Measurements from ENCODE around the gene EFL1.
"Not testable (repeated sequence)": the region's sequence is repeated elsewhere in the genome, so short reads cannot be mapped to it uniquely, and the experiment has no call there.

The EFL1 gene

DNA sequence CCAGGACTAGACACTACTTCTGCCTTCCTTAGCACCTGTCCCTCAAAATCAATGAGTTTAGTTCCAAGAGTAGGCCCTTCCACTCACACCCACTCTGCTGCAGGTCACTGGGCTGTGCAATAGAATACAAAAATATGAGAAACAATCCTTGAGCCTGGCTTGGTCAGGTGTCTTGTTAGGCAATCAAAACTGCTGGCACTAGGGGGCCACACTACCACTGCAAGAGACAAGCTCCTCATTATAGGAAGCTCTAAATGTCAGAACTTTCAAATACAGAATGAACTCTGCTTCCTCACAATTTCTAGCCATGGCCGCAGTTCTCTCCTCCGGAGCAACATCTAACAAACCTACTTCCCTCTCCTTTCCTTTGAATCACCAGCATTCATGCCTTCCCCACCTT, 41.0 kb downstream of the EFL1 start:
- H3K4me1 ChIP-seq (ENCODE audit: control insufficient read depth, insufficient read depth, low read length); H3K9ac ChIP-seq (ENCODE audit: low read length); H3K27me3 ChIP-seq (ENCODE audit: control insufficient read depth, insufficient read depth, low read length); H3K27ac ChIP-seq (ENCODE audit: low read depth, low read length); H3K36me3 ChIP-seq (ENCODE audit: control insufficient read depth, insufficient read depth, low read length); H3K4me3 ChIP-seq (ENCODE audit: low read length): not testable (repeated sequence)

DNA sequence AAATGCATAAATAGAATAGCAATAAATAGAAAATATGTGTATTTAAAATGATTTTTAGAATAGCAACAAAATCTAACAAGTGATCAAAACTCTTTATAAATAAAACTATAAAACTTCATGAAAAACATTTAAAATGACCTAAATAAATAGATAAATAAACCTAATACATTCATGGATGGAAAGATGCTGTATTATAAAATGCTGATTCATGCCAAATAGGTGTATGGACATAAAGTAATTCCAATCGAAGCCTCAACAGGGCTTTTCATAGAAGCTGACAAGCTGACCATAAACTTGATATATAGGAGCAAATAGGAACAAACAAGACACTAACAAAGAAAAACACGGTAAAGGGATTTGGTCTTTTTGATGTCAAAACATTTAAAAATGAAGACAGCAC, 46.4 kb downstream of the EFL1 start:
- not testable (repeated sequence) for H3K4me1 ChIP-seq (ENCODE audit: control insufficient read depth, insufficient read depth, low read length); H3K27ac ChIP-seq (ENCODE audit: low read depth, low read length); H3K9ac ChIP-seq (ENCODE audit: low read length); H3K27me3 ChIP-seq (ENCODE audit: control insufficient read depth, insufficient read depth, low read length); H3K36me3 ChIP-seq (ENCODE audit: control insufficient read depth, insufficient read depth, low read length); H3K4me3 ChIP-seq (ENCODE audit: low read length)

DNA sequence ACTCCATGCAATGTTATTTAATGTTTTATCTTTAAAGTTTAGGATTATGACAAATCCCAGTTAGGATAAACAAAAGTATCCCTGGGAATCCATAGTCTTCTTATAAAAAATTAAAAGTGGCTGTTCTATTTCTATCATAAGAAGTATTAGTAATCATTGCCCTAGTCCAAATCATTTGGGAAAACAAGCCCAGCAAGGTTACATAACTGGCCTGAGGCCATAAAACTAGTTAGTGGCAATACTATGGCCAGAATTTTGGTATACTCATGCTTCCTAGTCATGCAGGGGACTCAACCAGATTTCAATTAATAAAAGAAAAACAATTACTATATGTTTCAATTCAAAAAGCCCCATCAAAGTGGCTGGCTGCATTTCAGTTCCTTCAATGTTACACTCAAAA, 50.3 kb downstream of the EFL1 start:
- H3K27ac ChIP-seq (ENCODE audit: low read depth, low read length); H3K9ac ChIP-seq (ENCODE audit: low read length); H3K4me3 ChIP-seq (ENCODE audit: low read length); H3K4me1 ChIP-seq (ENCODE audit: control insufficient read depth, insufficient read depth, low read length); H3K27me3 ChIP-seq (ENCODE audit: control insufficient read depth, insufficient read depth, low read length); H3K36me3 ChIP-seq (ENCODE audit: control insufficient read depth, insufficient read depth, low read length): not testable (repeated sequence)

DNA sequence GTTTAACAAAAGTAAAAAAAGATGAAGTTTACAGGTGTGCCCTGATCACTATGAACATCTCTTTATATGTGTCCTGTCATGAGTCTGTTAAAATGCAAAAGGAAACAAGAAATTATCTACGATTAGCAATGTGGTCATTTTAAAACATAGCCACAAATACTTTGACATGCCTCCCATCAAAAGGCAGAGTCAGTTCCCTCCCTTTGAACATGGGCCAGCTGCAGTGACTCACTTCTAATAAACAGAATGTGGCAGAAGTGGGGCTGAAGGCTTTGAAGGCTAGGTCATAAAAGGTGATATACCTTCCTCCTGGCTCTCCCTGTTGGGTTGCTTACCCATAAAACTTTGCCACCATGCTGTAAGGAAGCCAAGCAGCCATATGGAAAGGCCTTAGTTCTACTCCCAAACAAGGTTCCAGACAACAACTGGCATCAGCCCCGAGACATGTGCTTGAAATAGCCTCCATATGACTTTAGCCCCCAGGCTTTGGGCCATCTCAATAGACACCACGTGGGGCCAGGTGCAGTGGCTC, 52.4 kb downstream of the EFL1 start:
- not testable (repeated sequence) for H3K4me3 ChIP-seq (ENCODE audit: low read length); H3K4me1 ChIP-seq (ENCODE audit: control insufficient read depth, insufficient read depth, low read length); H3K36me3 ChIP-seq (ENCODE audit: control insufficient read depth, insufficient read depth, low read length); H3K9ac ChIP-seq (ENCODE audit: low read length); H3K27ac ChIP-seq (ENCODE audit: low read depth, low read length); H3K27me3 ChIP-seq (ENCODE audit: control insufficient read depth, insufficient read depth, low read length)

DNA sequence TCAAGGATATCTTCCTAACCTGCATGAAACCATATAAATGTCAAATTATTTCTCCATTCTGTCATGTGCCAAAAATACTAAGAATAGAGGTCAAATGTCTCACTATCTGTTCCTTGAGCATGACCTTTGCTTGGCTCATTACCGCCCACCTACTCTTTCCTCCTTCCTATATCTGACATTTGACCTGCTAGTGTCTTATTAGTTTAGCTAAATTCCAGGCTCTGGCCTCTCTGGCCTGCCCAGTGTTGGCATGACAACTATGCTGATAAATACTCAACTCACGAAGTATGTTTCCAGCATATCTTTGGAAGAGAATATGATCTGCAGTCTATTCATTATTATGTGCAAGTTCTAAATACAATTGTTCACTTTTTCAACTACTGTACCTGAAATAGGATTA, 58.0 kb downstream of the EFL1 start:
- not testable (repeated sequence) for H3K27ac ChIP-seq (ENCODE audit: low read depth, low read length); H3K36me3 ChIP-seq (ENCODE audit: control insufficient read depth, insufficient read depth, low read length); H3K27me3 ChIP-seq (ENCODE audit: control insufficient read depth, insufficient read depth, low read length); H3K9ac ChIP-seq (ENCODE audit: low read length); H3K4me1 ChIP-seq (ENCODE audit: control insufficient read depth, insufficient read depth, low read length); H3K4me3 ChIP-seq (ENCODE audit: low read length)

DNA sequence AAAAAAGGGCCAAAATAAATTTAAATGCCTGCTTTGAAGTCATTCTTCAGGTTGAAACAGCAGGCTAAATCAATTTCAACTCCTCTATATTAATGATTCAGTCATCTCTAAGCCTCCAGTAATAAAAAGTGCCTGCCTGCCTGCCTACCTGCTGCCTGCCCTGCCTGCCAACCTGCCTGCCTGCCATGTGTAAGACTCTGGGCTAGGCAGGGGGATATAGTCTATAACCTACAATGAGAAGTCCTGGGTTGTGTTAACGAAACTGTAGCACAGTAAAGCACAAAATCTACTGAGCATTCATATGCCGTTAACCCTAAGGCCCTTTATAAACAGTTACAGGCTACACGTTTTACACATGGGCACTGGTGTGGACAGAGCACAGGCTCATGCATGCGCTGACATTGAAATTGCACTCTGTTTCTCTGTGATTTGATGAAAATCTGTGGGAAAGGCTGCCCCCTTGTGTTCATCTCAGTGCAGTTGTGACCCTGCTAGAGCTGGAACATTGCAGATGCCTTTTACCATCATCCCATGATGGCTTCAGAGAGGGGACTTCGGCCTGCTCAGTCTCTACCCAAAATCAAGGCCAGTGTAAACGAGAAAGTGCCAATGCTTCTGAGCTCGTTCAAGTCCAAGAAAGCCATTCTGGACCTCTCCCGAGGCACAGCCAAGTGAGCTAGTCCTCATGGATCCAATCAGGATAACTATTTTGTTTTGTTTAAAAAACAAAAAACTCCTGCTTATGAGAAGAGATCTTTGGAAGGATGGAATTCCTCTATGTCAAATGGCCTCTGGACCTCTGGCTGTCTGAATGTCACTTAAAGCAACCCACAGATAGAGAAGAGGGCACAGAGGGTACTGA, 64.6 kb downstream of the EFL1 start:
- H3K9ac ChIP-seq (ENCODE audit: low read length) = no peak overlapping the region
- no peak overlapping the region for H3K4me3 ChIP-seq (ENCODE audit: low read length)
- H3K36me3 ChIP-seq (ENCODE audit: control insufficient read depth, insufficient read depth, low read length) = no peaks in the 10 kb centered on the region
- H3K27ac ChIP-seq (ENCODE audit: low read depth, low read length) = no peak overlapping the region
- no peaks in the 10 kb centered on the region for H3K27me3 ChIP-seq (ENCODE audit: control insufficient read depth, insufficient read depth, low read length)
- H3K4me1 ChIP-seq (ENCODE audit: control insufficient read depth, insufficient read depth, low read length) = no peaks in the 10 kb centered on the region

DNA sequence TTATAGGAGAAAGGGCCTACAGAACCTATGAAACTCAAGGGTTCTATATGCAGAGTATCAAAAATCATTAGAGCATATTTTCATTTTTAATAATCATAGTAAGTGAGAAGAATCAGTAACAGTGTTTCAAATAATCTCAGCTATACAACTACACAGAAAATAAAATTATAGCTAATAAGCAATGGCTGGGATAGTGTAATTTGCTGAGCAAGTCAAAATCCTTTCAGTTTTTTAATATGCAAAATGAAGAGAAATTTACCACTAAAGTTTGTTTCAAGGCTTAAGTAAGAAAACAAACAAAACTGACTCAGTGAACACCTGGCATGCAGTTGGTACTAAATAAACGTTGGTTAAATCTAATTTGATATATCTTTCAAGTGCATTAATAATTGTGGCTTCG, 66.2 kb downstream of the EFL1 start:
- Histone ChIP-seq H3K4me3 (ENCODE audit: low read length) (no peak overlapping the region), H3K27me3 (ENCODE audit: control insufficient read depth, insufficient read depth, low read length) (no peaks in the 10 kb centered on the region), H3K27ac (ENCODE audit: low read depth, low read length) (no peak overlapping the region), H3K36me3 (ENCODE audit: control insufficient read depth, insufficient read depth, low read length) (no peaks in the 10 kb centered on the region), H3K4me1 (ENCODE audit: control insufficient read depth, insufficient read depth, low read length) (no peaks in the 10 kb centered on the region), H3K9ac (ENCODE audit: low read length) (no peak overlapping the region)

DNA sequence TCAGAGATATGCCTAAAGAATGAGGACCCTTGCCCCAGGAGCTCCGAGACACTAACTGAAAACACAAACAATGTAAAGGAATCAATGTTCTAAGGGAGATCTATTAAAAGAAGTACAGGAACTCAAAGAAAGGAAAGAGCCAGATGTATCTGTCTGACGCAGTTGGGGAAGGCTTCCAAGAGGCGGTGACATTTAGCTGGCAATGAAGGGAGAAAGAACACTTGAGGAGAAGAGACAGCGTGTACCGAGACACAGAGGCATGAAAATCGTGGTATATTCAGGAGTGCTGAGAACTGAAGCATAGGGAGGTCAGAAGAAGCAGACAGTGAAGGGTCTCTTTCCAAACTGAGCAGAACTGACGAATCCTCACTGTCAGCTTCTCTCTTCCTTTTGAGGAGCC, 66.7 kb downstream of the EFL1 start:
- H3K36me3 ChIP-seq (ENCODE audit: control insufficient read depth, insufficient read depth, low read length); H3K4me1 ChIP-seq (ENCODE audit: control insufficient read depth, insufficient read depth, low read length); H3K27ac ChIP-seq (ENCODE audit: low read depth, low read length); H3K27me3 ChIP-seq (ENCODE audit: control insufficient read depth, insufficient read depth, low read length); H3K9ac ChIP-seq (ENCODE audit: low read length); H3K4me3 ChIP-seq (ENCODE audit: low read length): not testable (repeated sequence)

DNA sequence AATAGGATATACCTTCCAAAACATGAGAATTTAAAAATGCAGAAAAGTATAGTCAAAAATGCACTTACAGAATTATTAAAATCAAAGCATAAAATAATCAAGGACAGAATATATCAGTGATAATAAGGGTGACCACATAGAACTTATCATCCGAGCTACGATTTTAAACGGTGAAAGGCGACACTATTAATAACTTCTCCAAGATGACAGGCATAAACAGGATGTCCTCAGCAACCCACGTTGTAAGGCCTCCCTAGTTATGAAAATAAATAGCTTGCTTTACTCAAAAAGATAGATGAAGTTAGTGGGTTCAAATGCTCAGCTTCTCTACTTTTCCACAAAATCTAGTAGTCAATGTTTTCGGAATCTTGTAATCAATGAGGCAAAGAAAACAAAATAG, 68.0 kb downstream of the EFL1 start:
- H3K27me3 ChIP-seq (ENCODE audit: control insufficient read depth, insufficient read depth, low read length); H3K9ac ChIP-seq (ENCODE audit: low read length); H3K36me3 ChIP-seq (ENCODE audit: control insufficient read depth, insufficient read depth, low read length); H3K27ac ChIP-seq (ENCODE audit: low read depth, low read length); H3K4me1 ChIP-seq (ENCODE audit: control insufficient read depth, insufficient read depth, low read length); H3K4me3 ChIP-seq (ENCODE audit: low read length): not testable (repeated sequence)

DNA sequence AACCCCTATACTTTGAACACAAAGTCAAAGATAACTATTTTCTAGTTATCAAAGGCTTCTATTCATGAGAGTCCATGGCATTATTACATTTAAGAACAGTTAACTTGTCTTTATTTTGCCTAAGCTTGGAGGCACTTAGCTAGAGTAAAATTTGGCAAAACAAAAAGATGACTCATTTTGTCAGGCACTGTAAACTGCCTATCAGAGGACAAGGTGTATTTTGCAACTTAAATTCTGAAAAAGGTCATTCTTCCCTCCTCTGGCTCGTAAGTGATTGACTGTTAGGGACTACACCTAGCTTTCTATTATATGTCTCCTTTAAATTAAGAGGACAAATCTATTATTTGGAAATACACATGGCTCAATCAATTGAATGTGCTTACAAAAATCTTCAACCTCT, 69.1 kb downstream of the EFL1 start:
- H3K27me3 ChIP-seq (ENCODE audit: control insufficient read depth, insufficient read depth, low read length); H3K27ac ChIP-seq (ENCODE audit: low read depth, low read length); H3K9ac ChIP-seq (ENCODE audit: low read length); H3K4me3 ChIP-seq (ENCODE audit: low read length); H3K4me1 ChIP-seq (ENCODE audit: control insufficient read depth, insufficient read depth, low read length); H3K36me3 ChIP-seq (ENCODE audit: control insufficient read depth, insufficient read depth, low read length): not testable (repeated sequence)

DNA sequence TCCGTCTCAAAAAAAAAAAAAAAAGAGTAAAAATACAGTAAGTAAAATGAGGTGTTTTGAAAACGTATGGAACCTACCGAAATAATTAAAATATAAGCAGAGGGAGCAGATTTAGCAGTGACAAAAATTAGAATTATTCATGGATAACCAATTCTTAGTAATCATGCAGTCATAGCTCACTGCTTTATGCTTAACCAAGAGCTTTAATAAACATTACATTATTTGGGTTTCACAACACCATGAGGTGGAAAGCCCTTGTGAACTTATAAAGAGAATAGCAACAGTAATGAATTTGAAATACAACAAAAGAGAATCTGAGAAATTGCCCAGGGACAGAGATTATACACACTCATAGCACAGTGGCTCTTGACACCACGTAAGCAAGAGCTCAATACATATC, 70.1 kb downstream of the EFL1 start:
- not testable (repeated sequence) for H3K36me3 ChIP-seq (ENCODE audit: control insufficient read depth, insufficient read depth, low read length); H3K27ac ChIP-seq (ENCODE audit: low read depth, low read length); H3K4me3 ChIP-seq (ENCODE audit: low read length); H3K4me1 ChIP-seq (ENCODE audit: control insufficient read depth, insufficient read depth, low read length); H3K9ac ChIP-seq (ENCODE audit: low read length); H3K27me3 ChIP-seq (ENCODE audit: control insufficient read depth, insufficient read depth, low read length)

DNA sequence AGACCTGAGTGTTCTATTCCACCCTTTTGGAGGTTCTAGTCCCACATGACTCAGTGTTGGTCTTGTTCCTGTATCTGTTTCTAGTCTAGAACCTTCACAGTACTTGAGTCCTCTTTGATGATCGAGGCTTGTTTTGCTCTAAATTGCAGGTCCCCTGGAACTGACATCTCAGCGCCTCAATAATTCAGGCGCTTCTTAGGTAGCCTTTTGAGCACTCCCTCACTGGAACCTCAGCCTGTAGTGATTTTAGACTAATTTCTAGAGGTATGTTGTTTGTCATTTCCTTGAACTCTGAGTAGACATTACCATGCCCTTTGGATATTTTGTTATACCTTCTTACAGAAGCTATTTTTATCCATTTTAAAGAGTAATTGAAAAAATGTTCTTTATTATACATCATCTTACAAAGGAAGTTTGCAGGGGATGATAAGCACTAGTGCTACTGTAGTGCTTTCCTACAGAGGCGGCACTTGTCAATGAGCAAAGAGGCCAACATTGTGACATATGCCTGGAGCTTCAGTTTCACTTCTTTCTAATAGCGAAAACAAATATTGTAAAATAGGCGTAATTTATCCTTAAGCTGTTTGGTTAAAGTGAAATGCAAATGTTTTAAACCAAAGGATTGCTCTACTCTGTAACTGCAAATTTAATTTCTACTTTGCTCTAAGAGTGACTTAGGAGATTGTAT, 75.7 kb downstream of the EFL1 start:
- Histone ChIP-seq H3K36me3 (ENCODE audit: control insufficient read depth, insufficient read depth, low read length) (no peaks in the 10 kb centered on the region), H3K4me1 (ENCODE audit: control insufficient read depth, insufficient read depth, low read length) (peaks cover 5% of the 10 kb centered on the region), H3K9ac (ENCODE audit: low read length) (no peak overlapping the region), H3K27ac (ENCODE audit: low read depth, low read length) (no peak overlapping the region), H3K4me3 (ENCODE audit: low read length) (no peak overlapping the region), H3K27me3 (ENCODE audit: control insufficient read depth, insufficient read depth, low read length) (no peaks in the 10 kb centered on the region)

DNA sequence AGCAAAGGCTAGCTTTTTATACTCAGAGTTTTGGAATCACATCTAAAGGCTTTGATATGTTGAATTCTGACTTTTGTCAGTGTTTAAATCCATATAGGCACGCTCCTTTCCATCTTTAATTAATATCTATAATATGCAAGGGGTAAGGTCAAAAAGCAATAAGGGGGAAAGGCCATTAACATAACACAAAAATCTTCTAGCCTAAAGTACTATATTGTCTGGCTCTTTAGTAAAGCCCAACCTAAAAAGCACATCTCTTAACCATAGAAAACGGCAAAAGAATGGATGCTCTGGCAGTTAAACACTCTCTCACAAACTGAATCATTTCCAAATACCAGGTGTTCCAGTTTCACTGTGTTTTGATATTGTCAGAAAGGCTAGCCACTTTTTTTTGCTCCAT, 76.4 kb downstream of the EFL1 start:
- Histone ChIP-seq H3K4me1 (ENCODE audit: control insufficient read depth, insufficient read depth, low read length) (peaks cover 5% of the 10 kb centered on the region), H3K36me3 (ENCODE audit: control insufficient read depth, insufficient read depth, low read length) (no peaks in the 10 kb centered on the region), H3K9ac (ENCODE audit: low read length) (no peak overlapping the region), H3K27me3 (ENCODE audit: control insufficient read depth, insufficient read depth, low read length) (no peaks in the 10 kb centered on the region), H3K27ac (ENCODE audit: low read depth, low read length) (no peak overlapping the region), H3K4me3 (ENCODE audit: low read length) (no peak overlapping the region)

Data from rectal smooth muscle tissue (tissue), 1 donor.